C4-2B (cell line): Measurements from ENCODE around the gene ARHGEF1.

Experiments
- CTCF ChIP-seq: fragments of 450-650 bp; conservative IDR thresholded peaks from 2 replicates; pipeline ENCODE4 v1.5.1; 2017; ENCODE audit warnings: mild to moderate bottlenecking
- ZFX ChIP-seq: fragments of 450-650 bp; IDR thresholded peaks from 2 replicates; pipeline ENCODE4 v1.6.1; 2017

- TF ChIP-seq CTCF, result no peak
- no peak for TF ChIP-seq ZFX
Measured at GRCh38 chr19:41851456-41851855, 31.5 kb upstream of the ARHGEF1 start.
